ENCODE results near the gene CCDC77. TPM values are rescaled to one million over a fixed set of nuclear protein-coding genes. Genes with fewer than 3 reads are reported as not detected.
"Not testable (repeated sequence)": the region's sequence is repeated elsewhere in the genome, so short reads cannot be mapped to it uniquely, and the experiment has no call there.

Gene CCDC77
- total RNA-seq, 1 donor from 2014 or later = 14.0 TPM

- no peak for TF ChIP-seq CTCF (conservative IDR thresholded peaks at IDR 0.05; ENCODE audit: low read depth, low read length)
- H3K4me3 ChIP-seq (ENCODE audit: low read depth, low read length) = no peak overlapping the region
- DNase-seq (ENCODE audit: low read depth) = no peak
These were observed 17.0 kb downstream of the CCDC77 start for GRCh38 chr12:418432-418831.

GRCh38 chr12:422526-422925, 21.1 kb downstream of the CCDC77 start:
- no peak overlapping the region for H3K4me3 ChIP-seq (ENCODE audit: low read depth, low read length)
- no peak for DNase-seq (ENCODE audit: low read depth)
- no peak for TF ChIP-seq CTCF (conservative IDR thresholded peaks at IDR 0.05; ENCODE audit: low read depth, low read length)

DNA sequence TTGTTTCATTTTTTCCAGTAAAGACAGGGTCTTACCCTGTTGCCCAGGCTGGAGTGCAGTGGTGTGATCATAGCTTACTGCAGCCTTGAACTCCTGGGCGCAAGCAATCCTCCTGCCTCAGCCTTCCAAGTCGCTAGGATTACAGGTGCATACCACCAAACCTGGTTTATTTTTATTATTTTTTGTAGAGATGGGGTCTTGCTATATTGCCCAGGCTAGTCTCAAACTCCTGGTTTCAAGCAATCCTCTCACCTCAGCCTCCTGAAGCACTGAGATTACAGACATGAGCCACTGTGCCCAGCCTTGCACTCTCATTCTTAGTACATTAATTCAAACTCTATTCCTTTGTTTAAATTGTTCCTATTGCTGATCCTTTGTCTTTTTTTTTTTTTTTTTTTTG, 34.3 kb downstream of the CCDC77 start:
- DNase-seq (ENCODE audit: low read depth); H3K4me3 ChIP-seq (ENCODE audit: low read depth, low read length): not testable (repeated sequence)

DNA sequence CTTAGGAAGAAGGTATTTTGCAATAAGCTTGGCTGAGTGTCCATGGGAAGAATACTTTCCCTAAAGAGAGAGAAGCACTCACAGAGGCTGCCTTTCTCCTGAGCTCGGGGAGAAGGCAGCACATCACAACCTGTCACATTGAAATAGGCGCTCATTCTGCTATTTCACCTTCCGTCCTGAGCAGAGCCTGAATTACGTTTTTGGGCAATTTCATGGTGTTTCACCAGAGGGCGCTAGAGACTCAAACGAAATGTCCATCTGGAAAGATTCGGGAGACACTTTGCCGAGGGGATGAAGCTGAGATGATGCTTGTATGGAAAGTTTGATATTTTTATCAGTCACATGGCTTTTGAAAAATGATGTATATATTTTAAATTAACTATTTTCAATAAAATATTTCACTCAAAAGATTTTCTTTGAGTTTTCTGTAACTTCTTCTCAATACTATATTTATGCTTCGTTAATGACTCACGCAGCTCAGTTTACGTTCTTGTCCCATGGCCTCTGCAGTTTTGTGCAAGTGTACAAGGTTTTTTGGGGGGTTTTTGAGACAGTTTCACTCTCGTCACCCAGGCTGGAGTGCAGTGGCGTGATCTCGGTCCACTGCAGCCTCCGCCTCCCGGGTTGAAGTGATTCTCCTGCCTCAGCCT, 40.9 kb downstream of the CCDC77 start:
- peak; percentile 85 for TF ChIP-seq CTCF (conservative IDR thresholded peaks at IDR 0.05; ENCODE audit: low read depth, low read length)
- no peak for DNase-seq (ENCODE audit: low read depth)
- no peak overlapping the region for H3K4me3 ChIP-seq (ENCODE audit: low read depth, low read length)

GRCh38 chr12:447141-447540, 45.7 kb downstream of the CCDC77 start:
- TF ChIP-seq CTCF (conservative IDR thresholded peaks at IDR 0.05; ENCODE audit: low read depth, low read length) = no peak
- no peak overlapping the region for H3K4me3 ChIP-seq (ENCODE audit: low read depth, low read length)
- no peak for DNase-seq (ENCODE audit: low read depth)

DNA sequence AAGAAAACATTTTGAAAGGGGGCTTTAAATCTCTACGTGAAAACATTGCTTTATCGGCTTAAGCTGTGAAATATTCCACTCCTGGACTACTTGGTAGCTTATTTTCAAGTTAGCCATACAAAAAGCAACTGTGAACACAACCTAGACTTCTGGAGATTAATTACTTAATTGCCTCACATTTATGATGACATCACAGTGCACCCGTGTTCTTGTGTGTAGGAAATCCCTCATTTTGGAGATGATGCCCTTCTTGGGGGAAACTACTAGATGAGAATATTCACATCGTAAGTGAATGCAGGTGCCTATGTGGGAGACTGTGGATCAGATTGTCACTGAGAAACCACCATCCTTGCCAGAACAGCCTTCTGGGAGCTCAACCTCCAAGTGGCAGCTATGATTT, 47.8 kb downstream of the CCDC77 start:
- no peak overlapping the region for H3K4me3 ChIP-seq (ENCODE audit: low read depth, low read length)
- no peak for TF ChIP-seq CTCF (conservative IDR thresholded peaks at IDR 0.05; ENCODE audit: low read depth, low read length)
- no peak for DNase-seq (ENCODE audit: low read depth)

GRCh38 chr12:450438-450837, 49.0 kb downstream of the CCDC77 start:
- DNase-seq (ENCODE audit: low read depth) = no peak
- H3K4me3 ChIP-seq (ENCODE audit: low read depth, low read length) = no peak overlapping the region
- TF ChIP-seq CTCF (conservative IDR thresholded peaks at IDR 0.05; ENCODE audit: low read depth, low read length) = no peak
